ENCODE data around the gene LSS.

DNA sequence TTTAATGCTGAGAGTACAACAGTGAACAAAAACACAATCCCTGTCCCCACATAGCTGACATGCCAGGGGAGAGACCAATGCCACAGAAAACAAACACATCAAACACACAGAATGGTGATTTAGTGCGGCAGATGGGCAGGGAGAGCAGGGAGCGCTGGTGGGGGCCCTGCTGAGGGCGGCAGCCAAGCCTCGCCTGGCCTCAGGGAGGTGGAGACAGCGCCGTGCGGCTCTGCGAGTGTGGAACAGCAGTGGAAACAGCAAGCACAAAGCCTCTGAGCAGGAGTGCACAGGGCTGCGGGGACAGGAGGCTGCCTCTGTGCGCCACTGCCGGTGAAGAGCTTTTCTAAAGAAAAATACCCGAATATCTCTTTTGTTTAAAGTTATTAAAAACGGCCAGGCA, 39.8 kb upstream of the LSS start:
- TF ChIP-seq, protein P1, sequence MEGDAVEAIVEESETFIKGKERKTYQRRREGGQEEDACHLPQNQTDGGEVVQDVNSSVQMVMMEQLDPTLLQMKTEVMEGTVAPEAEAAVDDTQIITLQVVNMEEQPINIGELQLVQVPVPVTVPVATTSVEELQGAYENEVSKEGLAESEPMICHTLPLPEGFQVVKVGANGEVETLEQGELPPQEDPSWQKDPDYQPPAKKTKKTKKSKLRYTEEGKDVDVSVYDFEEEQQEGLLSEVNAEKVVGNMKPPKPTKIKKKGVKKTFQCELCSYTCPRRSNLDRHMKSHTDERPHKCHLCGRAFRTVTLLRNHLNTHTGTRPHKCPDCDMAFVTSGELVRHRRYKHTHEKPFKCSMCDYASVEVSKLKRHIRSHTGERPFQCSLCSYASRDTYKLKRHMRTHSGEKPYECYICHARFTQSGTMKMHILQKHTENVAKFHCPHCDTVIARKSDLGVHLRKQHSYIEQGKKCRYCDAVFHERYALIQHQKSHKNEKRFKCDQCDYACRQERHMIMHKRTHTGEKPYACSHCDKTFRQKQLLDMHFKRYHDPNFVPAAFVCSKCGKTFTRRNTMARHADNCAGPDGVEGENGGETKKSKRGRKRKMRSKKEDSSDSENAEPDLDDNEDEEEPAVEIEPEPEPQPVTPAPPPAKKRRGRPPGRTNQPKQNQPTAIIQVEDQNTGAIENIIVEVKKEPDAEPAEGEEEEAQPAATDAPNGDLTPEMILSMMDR (IDR thresholded peaks at IDR 0.05) = no peak
- TF ChIP-seq EP300 (IDR thresholded peaks at IDR 0.05) = no peak
- TF ChIP-seq POLR2A (IDR thresholded peaks at IDR 0.05) = no peak
- no peak for TF ChIP-seq POLR2AphosphoS5 (IDR thresholded peaks at IDR 0.05)
